GM21723 (cell line): ENCODE results near the gene UBAP2.

Experiments
- ATAC-seq: cut with Tn5 transposase; IDR thresholded peaks from one replicate; pipeline ENCODE4 v1.9.1; 2021; ENCODE audit warnings: mild to moderate bottlenecking, moderate library complexity; ENCODE audit not compliant: unreplicated experiment

The UBAP2 gene

GRCh38 chr9:33924978-33925797, 123.5 kb downstream of the UBAP2 start:
- no peak for ATAC-seq

- ATAC-seq = no peak
These were observed 124.5 kb downstream of the UBAP2 start for GRCh38 chr9:33923998-33924701.

GRCh38 chr9:33923079-33923478, 125.6 kb downstream of the UBAP2 start:
- ATAC-seq = no peak

GRCh38 chr9:33921967-33922895, 126.5 kb downstream of the UBAP2 start:
- no peak for ATAC-seq

- no peak for ATAC-seq
These were observed 129.3 kb downstream of the UBAP2 start for GRCh38 chr9:33919276-33919897.

GRCh38 chr9:33917036-33917435, 131.7 kb downstream of the UBAP2 start:
- no peak for ATAC-seq

- ATAC-seq = no peak
These were observed 133.6 kb downstream of the UBAP2 start for GRCh38 chr9:33914887-33915628.

GRCh38 chr9:33913541-33913940, 135.1 kb downstream of the UBAP2 start:
- no peak for ATAC-seq

- ATAC-seq = no peak
These were observed 139.9 kb downstream of the UBAP2 start for GRCh38 chr9:33908749-33909148.

GRCh38 chr9:33908114-33908513, 140.6 kb downstream of the UBAP2 start:
- ATAC-seq = no peak

GRCh38 chr9:33907347-33907746, 141.3 kb downstream of the UBAP2 start:
- no peak for ATAC-seq

GRCh38 chr9:33906769-33907168, 141.9 kb downstream of the UBAP2 start:
- no peak for ATAC-seq

- no peak for ATAC-seq
These were observed 143.6 kb downstream of the UBAP2 start for GRCh38 chr9:33905137-33905536.

GRCh38 chr9:33903157-33903780, 145.4 kb downstream of the UBAP2 start:
- ATAC-seq = no peak

- ATAC-seq = no peak
These were observed 154.4 kb downstream of the UBAP2 start for GRCh38 chr9:33894316-33894715.

- no peak for ATAC-seq
These were observed 154.8 kb downstream of the UBAP2 start for GRCh38 chr9:33893861-33894260.

GRCh38 chr9:33885948-33886347, 162.7 kb downstream of the UBAP2 start:
- ATAC-seq = no peak

- ATAC-seq = no peak
These were observed 163.6 kb downstream of the UBAP2 start for GRCh38 chr9:33884856-33885701.

- ATAC-seq = no peak
These were observed 167.1 kb downstream of the UBAP2 start for GRCh38 chr9:33881635-33882034.
